DMS79 treated with DMSO at 0.1 percent for 48 hours (cell line): ENCODE data around the gene MEOX1.

ENCODE experiments used
- DNase-seq: peaks from one replicate; lab custom pipeline; 2025; lab: John Stamatoyannopoulos, UW

MEOX1 gene

GRCh38 chr17:43591001-43591400 lies 70.7 kb downstream of the MEOX1 start:
- DNase-seq: no peak
